IgD-negative memory B cell (primary cell): ENCODE measurements around the gene CTXN1. TPM values are rescaled to one million over a fixed set of nuclear protein-coding genes. Genes with fewer than 3 reads are reported as not detected.
A peak's percentile ranks its signal among the peaks of the same experiment; 100 is the strongest.
"Not testable (repeated sequence)": the region's sequence is repeated elsewhere in the genome, so short reads cannot be mapped to it uniquely, and the experiment has no call there.

ENCODE experiments used
- H3K27ac Mint-ChIP-seq, 3 donors: one replicate each; pipeline ENCODE4 v1.8.0; 2020 to 2022; ENCODE audit warnings: mild to moderate bottlenecking in 3 of 3, mixed read lengths in 3 of 3, moderate library complexity in 1 of 3
- H3K27me3 Mint-ChIP-seq: one replicate; pipeline ENCODE4 v1.8.0; 2021; ENCODE audit warnings: mixed read lengths
- H3K36me3 Mint-ChIP-seq: one replicate; pipeline ENCODE4 v1.8.0; 2020; ENCODE audit warnings: mild to moderate bottlenecking, mixed read lengths
- H3K4me1 Mint-ChIP-seq, 3 donors: one replicate each; pipeline ENCODE4 v1.8.0; 2020 to 2022; ENCODE audit warnings: mixed read lengths in 3 of 3, mild to moderate bottlenecking in 1 of 3
- H3K4me3 Mint-ChIP-seq, 4 donors: one replicate each; pipeline ENCODE4 v1.8.0; 2020 to 2022; ENCODE audit warnings: mild to moderate bottlenecking in 4 of 4, mixed read lengths in 4 of 4, moderate library complexity in 3 of 4
- H3K9me3 Mint-ChIP-seq, 3 donors: one replicate each; pipeline ENCODE4 v1.8.0; 2020 to 2021; ENCODE audit warnings: mixed read lengths in 3 of 3, mild to moderate bottlenecking in 1 of 3
- polyA plus RNA-seq: library from polyadenylated mRNA; unstranded; fragments of 300-500 nt; fragmentation: Illumina TruSeq; gene quantifications from one replicate; pipeline ENCODE4 v1.2.3, GENCODE V29; 2021

CTXN1 gene
- polyA plus RNA-seq, 1 donor from 2014 or later: not detected

- H3K9me3 Mint-ChIP-seq: no peaks in the 10 kb centered on the region
- peak overlapping the region in 1 of 4 donors; percentile 4 for H3K4me3 Mint-ChIP-seq
- H3K4me1 Mint-ChIP-seq: no peaks in the 10 kb centered on the region
- no peaks in the 10 kb centered on the region for H3K36me3 Mint-ChIP-seq
- H3K27ac Mint-ChIP-seq: no peak overlapping the region
- no peaks in the 10 kb centered on the region for H3K27me3 Mint-ChIP-seq
Observed at GRCh38 chr19:7961920-7962626, 36.1 kb upstream of the CTXN1 start.

- H3K9me3 Mint-ChIP-seq, H3K27me3 Mint-ChIP-seq, H3K36me3 Mint-ChIP-seq, H3K4me3 Mint-ChIP-seq, H3K4me1 Mint-ChIP-seq, H3K27ac Mint-ChIP-seq: not testable (repeated sequence)
Observed at GRCh38 chr19:7961082-7961481, 35.1 kb upstream of the CTXN1 start.

GRCh38 chr19:7959211-7959610 lies 33.3 kb upstream of the CTXN1 start:
- H3K4me1 Mint-ChIP-seq: no peaks in the 10 kb centered on the region
- no peaks in the 10 kb centered on the region for H3K27me3 Mint-ChIP-seq
- no peaks in the 10 kb centered on the region for H3K9me3 Mint-ChIP-seq
- no peaks in the 10 kb centered on the region for H3K36me3 Mint-ChIP-seq
- H3K27ac Mint-ChIP-seq: no peak overlapping the region
- no peak overlapping the region for H3K4me3 Mint-ChIP-seq

GRCh38 chr19:7955696-7956095 lies 29.8 kb upstream of the CTXN1 start:
- Mint-ChIP-seq H3K4me1 (no peaks in the 10 kb centered on the region), H3K9me3 (no peaks in the 10 kb centered on the region), H3K4me3 (no peak overlapping the region), H3K27ac (no peak overlapping the region), H3K27me3 (no peaks in the 10 kb centered on the region), H3K36me3 (no peaks in the 10 kb centered on the region)

- Mint-ChIP-seq H3K4me3 (no peak overlapping the region), H3K36me3 (no peaks in the 10 kb centered on the region), H3K4me1 (no peaks in the 10 kb centered on the region), H3K9me3 (no peaks in the 10 kb centered on the region), H3K27ac (no peak overlapping the region), H3K27me3 (no peaks in the 10 kb centered on the region)
Observed at GRCh38 chr19:7953576-7953975, 27.6 kb upstream of the CTXN1 start.

- H3K36me3 Mint-ChIP-seq: no peaks in the 10 kb centered on the region
- H3K4me1 Mint-ChIP-seq: no peaks in the 10 kb centered on the region
- H3K27ac Mint-ChIP-seq: no peak overlapping the region
- no peak overlapping the region for H3K4me3 Mint-ChIP-seq
- no peaks in the 10 kb centered on the region for H3K9me3 Mint-ChIP-seq
- no peaks in the 10 kb centered on the region for H3K27me3 Mint-ChIP-seq
Observed at GRCh38 chr19:7953060-7953459, 27.1 kb upstream of the CTXN1 start.

GRCh38 chr19:7947939-7948338 lies 22.0 kb upstream of the CTXN1 start:
- Mint-ChIP-seq H3K9me3 (no peaks in the 10 kb centered on the region), H3K4me3 (peak overlapping the region in 1 of 4 donors; percentile 23), H3K27ac (no peak overlapping the region), H3K4me1 (peaks cover 3 to 13% (median 8%) of the 10 kb centered on the region in 3 donors), H3K27me3 (no peaks in the 10 kb centered on the region), H3K36me3 (no peaks in the 10 kb centered on the region)

GRCh38 chr19:7944177-7944761 lies 18.3 kb upstream of the CTXN1 start:
- no peaks in the 10 kb centered on the region for H3K27me3 Mint-ChIP-seq
- H3K4me3 Mint-ChIP-seq: peak overlapping the region; percentile 83 to 97 (median 91)
- H3K9me3 Mint-ChIP-seq: no peaks in the 10 kb centered on the region
- H3K27ac Mint-ChIP-seq: peak overlapping the region; percentile 90 to 97 (median 91)
- peaks cover 2% of the 10 kb centered on the region for H3K36me3 Mint-ChIP-seq
- H3K4me1 Mint-ChIP-seq: peaks cover 8 to 15% (median 12%) of the 10 kb centered on the region in 3 donors

GRCh38 chr19:7943444-7944176 lies 17.7 kb upstream of the CTXN1 start, which contains the start of gene TIMM44:
Gene TIMM44 (minus strand): TSS chr19:7943666. CDS start chr19:7943651, 15 bp downstream.
- Mint-ChIP-seq H3K4me3 (peak within 1 kb of the TSS; percentile 83 to 97 (median 91)), H3K4me1 (peaks cover 8 to 18% (median 15%) of the 10 kb centered on the region in 3 donors), H3K9me3 (no peaks in the 10 kb centered on the region), H3K27ac (peak within 1 kb of the TSS; percentile 90 to 97 (median 91)), H3K27me3 (no peaks in the 10 kb centered on the region), H3K36me3 (peaks cover 2% of the 10 kb centered on the region)

GRCh38 chr19:7942981-7943443 lies 17.1 kb upstream of the CTXN1 start:
- H3K36me3 Mint-ChIP-seq: peaks cover 2% of the 10 kb centered on the region
- peak overlapping the region; percentile 83 to 97 (median 91) for H3K4me3 Mint-ChIP-seq
- no peaks in the 10 kb centered on the region for H3K9me3 Mint-ChIP-seq
- H3K27me3 Mint-ChIP-seq: no peaks in the 10 kb centered on the region
- H3K4me1 Mint-ChIP-seq: peaks cover 8 to 18% (median 15%) of the 10 kb centered on the region in 3 donors
- peak overlapping the region; percentile 90 to 97 (median 91) for H3K27ac Mint-ChIP-seq

- H3K27ac Mint-ChIP-seq: peak overlapping the region in 2 of 3 donors; percentile 36 to 39
- H3K4me1 Mint-ChIP-seq: peaks cover 8 to 18% (median 15%) of the 10 kb centered on the region in 3 donors
Observed at GRCh38 chr19:7941895-7942596, 16.1 kb upstream of the CTXN1 start.

GRCh38 chr19:7940841-7941240 lies 14.9 kb upstream of the CTXN1 start:
- no peaks in the 10 kb centered on the region for H3K27me3 Mint-ChIP-seq
- H3K27ac Mint-ChIP-seq: peak overlapping the region in 1 of 3 donors; percentile 53
- H3K9me3 Mint-ChIP-seq: no peaks in the 10 kb centered on the region
- peak overlapping the region in 3 of 4 donors; percentile 23 to 72 (median 48) for H3K4me3 Mint-ChIP-seq
- peaks cover 8 to 18% (median 15%) of the 10 kb centered on the region in 3 donors for H3K4me1 Mint-ChIP-seq
- H3K36me3 Mint-ChIP-seq: peaks cover 4% of the 10 kb centered on the region

More at GRCh38 chr19:7941895-7942596, 16.1 kb upstream of the CTXN1 start:
- Mint-ChIP-seq H3K9me3 (no peaks in the 10 kb centered on the region), H3K36me3 (peaks cover 2% of the 10 kb centered on the region), H3K27me3 (no peaks in the 10 kb centered on the region), H3K4me3 (peak overlapping the region in 3 of 4 donors; percentile 64 to 87 (median 83))

- H3K4me1 Mint-ChIP-seq: peaks cover 0 to 3% (median 3%) of the 10 kb centered on the region in 3 donors
- no peak overlapping the region for H3K4me3 Mint-ChIP-seq
- H3K27me3 Mint-ChIP-seq: no peaks in the 10 kb centered on the region
- no peaks in the 10 kb centered on the region for H3K9me3 Mint-ChIP-seq
- peaks cover 2% of the 10 kb centered on the region for H3K36me3 Mint-ChIP-seq
- H3K27ac Mint-ChIP-seq: no peak overlapping the region
Observed at GRCh38 chr19:7934766-7935165, 8.8 kb upstream of the CTXN1 start.

GRCh38 chr19:7933828-7934725 lies 8.1 kb upstream of the CTXN1 start:
- no peaks in the 10 kb centered on the region for H3K27me3 Mint-ChIP-seq
- H3K36me3 Mint-ChIP-seq: peaks cover 2% of the 10 kb centered on the region
- H3K4me1 Mint-ChIP-seq: peaks cover 0 to 3% (median 3%) of the 10 kb centered on the region in 3 donors
- H3K4me3 Mint-ChIP-seq: no peak overlapping the region
- H3K9me3 Mint-ChIP-seq: no peaks in the 10 kb centered on the region
- H3K27ac Mint-ChIP-seq: no peak overlapping the region
